Hematopoietic multipotent progenitor cell treated with erythropoietin and hydrocortisone succinate and interleukin-3 and kit ligand, for 4 days (in vitro differentiated cells): ENCODE results near the gene STRN4.

Experiments used
- DNase-seq: peaks from one replicate; pipeline ENCODE4 v3.0.0-alpha.2; 2015

Gene STRN4

DNA sequence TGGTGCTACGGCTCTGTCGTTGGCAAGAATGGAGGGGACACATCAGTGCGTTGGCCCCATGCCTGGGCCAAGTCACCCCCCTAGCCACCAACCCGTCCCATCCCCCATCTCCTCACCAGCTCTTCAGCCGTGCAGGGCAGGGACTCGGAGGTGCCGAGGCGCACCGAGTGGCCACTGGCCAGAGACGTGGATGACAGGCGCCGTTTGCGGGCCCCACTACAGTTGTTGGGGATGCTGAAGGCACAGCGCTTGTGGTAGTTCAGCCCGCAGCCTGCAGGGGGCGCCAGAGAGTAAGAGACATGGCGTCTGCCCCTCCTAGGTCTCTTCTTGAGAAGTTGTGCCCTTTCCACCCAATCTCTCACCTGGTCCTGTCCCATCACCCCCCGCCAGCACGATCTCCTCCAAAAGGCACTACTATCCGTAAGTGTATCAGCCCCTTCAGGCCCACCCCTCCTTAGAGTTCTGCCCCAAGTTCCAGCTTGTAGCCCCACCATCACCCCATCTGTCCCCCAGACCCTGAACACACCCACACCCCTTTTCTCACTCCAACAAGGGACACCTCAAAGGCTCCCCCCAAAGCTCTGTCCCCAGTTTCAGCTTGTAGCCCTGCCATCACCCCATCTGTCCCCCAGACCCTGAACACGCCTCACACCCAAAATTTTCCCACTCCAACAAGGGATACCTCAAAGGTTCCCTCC lies 41.7 kb downstream of the STRN4 start:
- DNase-seq: peak; percentile 87

DNA sequence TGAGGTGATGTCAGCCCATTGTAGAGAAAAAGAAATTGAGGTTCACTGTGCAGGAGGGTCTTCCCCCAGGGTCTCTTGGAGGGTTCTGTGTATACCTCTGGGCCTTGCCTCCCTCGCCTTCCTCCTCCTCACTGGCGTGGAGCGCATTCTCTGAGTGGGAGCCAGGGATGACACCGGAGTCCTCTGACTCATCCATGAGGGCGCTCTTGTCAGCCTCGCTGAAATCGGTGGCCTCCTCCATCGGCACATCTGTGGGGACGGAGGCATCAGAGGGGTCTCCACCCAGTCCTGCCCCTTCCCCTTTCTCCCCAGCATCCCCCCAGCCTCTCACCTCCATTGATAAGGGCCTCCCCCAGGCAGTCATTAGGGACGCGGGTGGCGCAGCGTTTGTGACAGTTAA lies 45.5 kb downstream of the STRN4 start:
- DNase-seq: no peak

- no peak for DNase-seq
Measured at GRCh38 chr19:46698395-46699321, 47.6 kb downstream of the STRN4 start.

DNA sequence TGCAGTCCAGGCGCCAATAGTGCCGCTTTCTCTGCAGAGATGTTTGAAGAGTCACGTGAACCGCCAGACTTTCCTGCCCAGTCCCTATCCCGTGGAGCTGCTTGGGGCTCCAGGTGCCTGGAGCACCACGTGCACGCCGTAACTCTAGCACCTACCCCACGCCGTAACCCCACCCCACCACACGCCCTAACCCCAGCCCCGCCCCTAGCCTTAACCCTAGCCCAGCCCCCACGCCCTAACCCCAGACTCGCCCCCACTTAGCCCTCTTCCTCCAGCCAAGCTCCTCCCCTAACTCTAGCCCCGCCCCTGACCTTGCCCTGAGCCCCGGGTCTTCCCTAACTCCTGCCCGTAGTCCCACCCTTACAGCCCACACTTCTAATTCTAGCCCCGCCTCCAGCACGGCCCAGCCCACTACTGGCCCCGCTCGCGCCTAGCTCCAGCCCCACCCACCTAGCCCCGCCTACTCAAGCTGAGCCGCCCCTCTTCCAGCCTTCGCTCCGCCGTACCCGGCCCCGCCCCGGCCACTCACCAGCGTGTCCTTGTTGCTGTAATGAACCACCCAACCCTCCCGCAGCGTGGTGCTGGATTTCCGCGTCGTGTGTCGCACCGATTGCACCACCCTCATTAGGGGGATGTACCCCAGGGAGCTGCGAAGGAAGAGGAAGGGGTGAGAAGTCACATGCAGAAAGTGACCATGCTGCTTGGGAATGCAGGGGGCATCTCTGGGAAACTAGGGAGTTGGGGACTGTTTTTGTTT lies 48.9 kb downstream of the STRN4 start:
- DNase-seq: peak; percentile 75

GRCh38 chr19:46696866-46697203 lies 49.4 kb downstream of the STRN4 start:
- DNase-seq: no peak

DNA sequence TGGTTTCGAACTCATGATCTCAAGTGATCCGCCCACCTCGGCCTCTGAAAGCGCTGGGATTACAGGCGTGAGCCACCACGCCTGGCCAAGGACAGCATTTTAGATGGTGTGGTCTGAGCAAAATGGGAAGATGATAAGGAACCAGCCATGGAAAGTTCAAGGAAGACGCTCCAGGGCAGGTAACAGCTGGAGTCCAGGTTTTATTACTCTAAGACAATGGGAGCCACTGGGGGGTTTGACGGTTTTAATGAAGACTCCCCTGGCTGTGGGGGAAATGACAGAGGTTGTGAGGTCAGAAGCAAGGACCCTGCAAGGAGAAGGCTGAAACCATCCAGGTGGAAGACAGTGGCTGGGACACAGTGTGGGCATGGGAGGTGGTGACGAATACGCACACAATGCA lies 50.2 kb downstream of the STRN4 start:
- DNase-seq: no peak

DNA sequence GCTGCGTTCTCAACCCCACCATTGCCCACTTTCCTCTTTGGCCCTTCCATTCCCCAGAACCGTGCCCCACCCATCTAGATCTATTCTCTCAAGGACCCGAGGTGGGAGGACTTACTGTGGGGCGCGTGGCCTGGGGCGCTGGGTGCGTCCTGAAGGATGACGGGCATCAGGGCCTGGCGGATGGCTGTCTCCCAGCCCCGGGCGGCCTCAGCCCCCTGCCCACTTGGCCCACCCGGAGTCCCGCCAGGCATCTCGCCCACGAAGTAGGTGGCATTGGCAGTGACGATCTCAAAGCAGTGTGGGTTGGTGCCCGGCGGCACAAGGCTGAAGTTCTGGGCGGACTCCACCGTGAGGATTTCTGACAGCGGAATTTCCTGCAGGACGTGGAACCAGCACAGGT lies 52.5 kb downstream of the STRN4 start:
- no peak for DNase-seq

DNA sequence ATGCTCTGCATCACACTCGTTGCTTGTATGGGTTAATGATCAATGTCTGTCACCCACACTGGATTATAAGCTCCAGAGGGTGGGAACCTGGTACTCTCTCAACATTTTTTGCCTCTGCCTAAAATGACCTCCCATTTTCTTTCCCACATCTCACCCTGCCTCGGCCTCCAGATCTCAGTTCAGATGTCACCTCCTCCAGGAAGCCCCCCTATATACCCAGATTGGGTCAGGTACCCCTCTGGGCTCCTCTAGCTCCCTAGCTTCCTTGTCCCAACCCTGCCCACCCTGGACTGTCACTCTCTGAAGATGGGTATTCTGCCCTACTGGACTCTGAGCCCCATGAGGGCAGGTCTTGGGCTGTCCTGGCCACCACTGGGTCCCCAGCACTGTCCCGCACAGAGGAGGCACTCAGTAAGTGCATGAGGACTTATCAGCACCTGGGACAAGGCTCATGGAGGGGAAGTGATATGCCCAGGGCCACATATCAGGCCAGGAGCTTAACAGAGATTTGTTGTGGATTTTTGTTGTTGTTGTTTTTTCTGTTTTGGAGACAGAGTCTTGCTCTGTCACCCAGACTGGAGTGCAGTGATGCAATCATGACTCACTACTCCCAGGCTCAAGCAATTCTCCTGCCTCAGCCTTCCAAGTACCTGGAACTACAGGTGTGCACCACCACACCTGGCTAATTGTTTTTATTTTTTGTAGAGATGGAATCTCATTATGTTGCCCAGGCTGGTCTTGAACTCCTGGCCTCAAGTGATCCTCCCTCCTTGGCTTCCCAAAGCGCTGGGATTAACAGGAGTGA lies 53.1 kb downstream of the STRN4 start:
- DNase-seq: no peak

- no peak for DNase-seq
Measured at GRCh38 chr19:46691948-46692347, 54.3 kb downstream of the STRN4 start.

- no peak for DNase-seq
Measured at GRCh38 chr19:46691104-46691503, 55.1 kb downstream of the STRN4 start.

GRCh38 chr19:46689358-46689757 lies 56.9 kb downstream of the STRN4 start:
- no peak for DNase-seq

DNA sequence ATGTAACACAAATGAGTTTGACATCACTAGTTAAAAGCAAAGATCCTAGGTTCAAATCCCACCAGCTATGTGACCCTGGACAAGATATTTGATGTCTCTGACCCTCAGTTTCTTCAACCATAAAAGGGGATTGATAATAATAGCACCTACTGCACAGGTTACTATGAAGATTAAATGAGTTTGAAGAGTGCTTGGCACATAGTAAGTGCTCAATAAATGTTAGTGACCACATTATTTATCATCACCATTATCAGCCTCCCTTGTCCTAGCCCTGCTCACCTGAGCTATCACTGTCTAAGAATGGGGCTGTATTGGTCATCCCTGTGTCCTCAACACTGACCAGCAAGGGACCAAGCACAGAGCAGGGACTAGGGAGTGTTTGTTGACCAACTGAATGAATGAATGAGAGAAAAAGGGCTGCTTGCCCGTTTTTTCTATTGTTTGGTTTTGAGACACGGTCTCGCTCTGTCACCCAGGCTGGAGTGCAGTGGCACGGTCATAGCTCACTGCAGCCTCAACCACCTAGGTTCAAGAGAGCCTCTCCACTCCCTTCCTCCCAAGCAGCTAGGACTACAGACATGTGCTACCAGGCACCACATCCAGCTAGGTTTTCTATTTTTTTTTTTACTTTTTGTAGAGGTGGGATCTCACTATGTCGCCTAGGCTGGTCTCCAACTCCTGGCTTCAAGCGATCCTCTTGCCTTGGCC lies 58.7 kb downstream of the STRN4 start:
- no peak for DNase-seq

DNA sequence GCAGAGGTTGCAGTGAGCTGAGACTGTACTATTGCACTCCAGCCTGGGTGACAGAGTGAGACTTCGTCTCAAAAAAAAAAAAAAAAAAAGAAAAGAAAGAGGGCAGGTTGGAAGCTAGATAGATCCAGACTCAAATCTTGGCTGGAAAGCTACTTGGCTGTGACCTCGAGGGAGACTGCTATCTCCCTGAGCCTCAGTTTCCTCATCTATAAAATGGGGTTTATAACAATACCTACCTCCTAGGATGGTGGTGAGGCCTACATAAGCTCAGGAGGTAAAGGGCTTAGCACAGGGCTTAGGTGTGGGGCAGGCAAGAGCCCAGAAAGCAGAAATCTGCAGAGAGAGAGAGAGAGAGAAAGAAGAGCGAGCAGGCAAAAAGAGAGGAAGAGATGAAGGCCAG lies 61.1 kb downstream of the STRN4 start:
- no peak for DNase-seq

- DNase-seq: peak; percentile 79
Measured at GRCh38 chr19:46678110-46678732, 68.0 kb downstream of the STRN4 start.

DNA sequence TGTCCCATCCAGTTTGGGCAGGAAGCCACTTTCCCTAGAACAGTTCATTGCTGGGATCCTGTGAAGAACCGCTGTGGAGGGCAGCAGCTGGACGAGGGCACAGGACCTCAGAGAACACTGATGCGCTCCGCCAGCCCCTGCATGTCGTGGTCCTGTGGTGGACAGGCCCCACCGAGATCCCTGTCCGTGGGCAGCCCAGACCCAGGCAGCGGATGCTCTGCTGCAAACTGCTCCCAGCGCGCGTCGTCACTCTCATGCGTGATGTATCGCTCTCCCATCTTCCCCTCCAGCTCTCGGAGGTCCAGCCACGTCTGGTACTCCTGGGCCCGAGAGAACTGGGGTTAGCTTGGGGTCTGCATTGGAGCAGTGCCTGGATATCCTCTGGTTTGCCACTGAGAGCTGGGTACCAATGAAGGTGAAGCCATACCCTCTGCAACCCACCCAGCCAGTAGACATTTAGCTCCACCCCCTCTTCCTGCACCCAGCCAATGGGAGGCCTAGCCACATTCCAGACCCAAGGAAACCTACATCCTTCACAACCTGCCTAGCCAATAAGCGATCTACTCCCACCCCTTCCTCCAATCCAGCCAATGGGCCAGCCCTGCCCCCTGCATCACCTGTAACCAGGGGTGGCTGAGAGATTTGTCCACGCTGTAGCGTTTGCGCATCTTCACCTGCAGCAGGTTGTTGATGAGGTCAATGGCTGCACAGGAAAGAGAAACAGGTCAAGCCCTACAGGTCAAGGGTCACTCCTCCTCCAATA lies 71.7 kb downstream of the STRN4 start:
- DNase-seq: no peak

DNA sequence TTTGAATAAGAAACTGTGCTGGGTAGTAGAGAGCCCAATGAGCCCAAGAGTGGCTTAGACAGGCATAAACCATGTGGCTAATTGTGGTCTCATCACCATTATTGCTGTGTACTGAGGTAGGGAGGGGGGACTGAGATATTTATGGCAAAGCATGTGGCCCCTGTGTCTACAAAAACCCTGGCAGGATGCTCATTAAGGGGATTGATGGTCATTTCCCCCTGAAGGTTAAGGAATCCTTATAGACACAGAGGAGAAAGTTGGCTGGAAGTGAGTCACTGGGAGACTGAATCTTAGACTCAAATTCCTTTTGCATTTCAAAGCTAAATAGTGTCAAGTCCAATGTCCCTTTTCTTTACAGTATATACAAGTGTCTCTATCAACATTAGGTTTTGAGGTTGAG lies 75.4 kb downstream of the STRN4 start:
- DNase-seq: no peak
